Neural cell (in vitro differentiated cells): ENCODE data around the gene STRA6. TPM values are rescaled to one million over a fixed set of nuclear protein-coding genes. Genes with fewer than 3 reads are reported as not detected.

Source experiments
- H2AFZ ChIP-seq: fragments of 200-600, 300-800 bp; sonication (generic), shearing (Covaris generic); 2 replicates; pipeline ENCODE4 v1.6.0; 2014; ENCODE audit warnings: low read depth, mild to moderate bottlenecking, antibody characterized with exemption, low read length, moderate library complexity
- H3F3A ChIP-seq: fragments of 200-600 bp; shearing (Covaris generic); 2 replicates; pipeline ENCODE4 v1.6.1; 2016; ENCODE audit warnings: mild to moderate bottlenecking, moderate library complexity, mixed read lengths, antibody characterized with exemption, low read length; ENCODE audit not compliant: insufficient read depth, poor library complexity, severe bottlenecking
- H3K27ac ChIP-seq: fragments of 200-600, 300-800 bp; sonication (generic), shearing (Covaris generic); 2 replicates; pipeline ENCODE4 v1.5.1; 2014; ENCODE audit warnings: mild to moderate bottlenecking, low read length, moderate library complexity
- H3K27me3 ChIP-seq: fragments of 300-800, 200-600 bp; sonication (generic), shearing (Covaris generic); 2 replicates; pipeline ENCODE4 v1.6.0; 2014; ENCODE audit warnings: mild to moderate bottlenecking, low read depth, low read length, moderate library complexity; ENCODE audit not compliant: insufficient read depth
- H3K36me3 ChIP-seq: fragments of 300-800, 200-600 bp; sonication (generic), shearing (Covaris generic); 2 replicates; pipeline ENCODE4 v1.5.1; 2014; ENCODE audit warnings: mild to moderate bottlenecking, antibody characterized with exemption, low read length, moderate library complexity; ENCODE audit not compliant: insufficient read depth
- H3K4me2 ChIP-seq: fragments of 300-800, 200-600 bp; sonication (generic), shearing (Covaris generic); 2 replicates; pipeline ENCODE4 v1.6.0; 2014; ENCODE audit warnings: mild to moderate bottlenecking, low read length
- H3K4me3 ChIP-seq: fragments of 300-800, 200-600 bp; sonication (generic), shearing (Covaris generic); 2 replicates; pipeline ENCODE4 v1.5.1; 2014; ENCODE audit warnings: mild to moderate bottlenecking, low read length, moderate library complexity
- H3K79me2 ChIP-seq: fragments of 200-600 bp; shearing (Covaris generic); replicated peaks from 2 replicates; pipeline ENCODE4 v1.6.0; 2014; ENCODE audit warnings: mild to moderate bottlenecking, low read length, moderate library complexity; ENCODE audit not compliant: insufficient read depth
- H3K9ac ChIP-seq: fragments of 300-800, 200-600 bp; sonication (generic), shearing (Covaris generic); 2 replicates; pipeline ENCODE4 v1.6.1; 2016; ENCODE audit warnings: mild to moderate bottlenecking, low read length, mixed read lengths
- H3K9me2 ChIP-seq: fragments of 200-600 bp; shearing (Covaris generic); 2 replicates; pipeline ENCODE4 v1.6.1; 2016; ENCODE audit warnings: mild to moderate bottlenecking, low read length, mixed read lengths; ENCODE audit not compliant: insufficient read depth
- H3K9me3 ChIP-seq: fragments of 200-600, 300-800 bp; sonication (generic), shearing (Covaris generic); 2 replicates; pipeline ENCODE4 v1.6.1; 2016; ENCODE audit warnings: mild to moderate bottlenecking, mixed run types, low read length, moderate library complexity, mixed read lengths
- H4K20me1 ChIP-seq: fragments of 200-600 bp; shearing (Covaris generic); 2 replicates; pipeline ENCODE4 v1.6.1; 2016; ENCODE audit warnings: mild to moderate bottlenecking, mixed run types; ENCODE audit not compliant: insufficient read depth
- CTCF ChIP-seq: fragments of 450-650 bp; IDR thresholded peaks from 2 replicates; pipeline ENCODE4 v1.5.1; 2014; ENCODE audit warnings: antibody characterized with exemption, mild to moderate bottlenecking, moderate library complexity; ENCODE audit not compliant: poor library complexity, severe bottlenecking
- EP300 ChIP-seq: fragments of 450-650 bp; conservative IDR thresholded peaks from 2 replicates; pipeline ENCODE4 v1.6.1; 2014; ENCODE audit warnings: antibody characterized with exemption, mild to moderate bottlenecking, moderate library complexity; ENCODE audit not compliant: poor library complexity, severe bottlenecking
- EZH2 ChIP-seq: fragments of 200-600, 300-800 bp; shearing (Covaris generic), sonication (generic); IDR thresholded peaks from 2 replicates; pipeline ENCODE4 v1.6.1; 2014; ENCODE audit warnings: antibody characterized with exemption, low read length, borderline replicate concordance, mild to moderate bottlenecking; ENCODE audit not compliant: insufficient read depth, poor library complexity, severe bottlenecking
- MXI1 ChIP-seq: fragments of 450-650 bp; conservative IDR thresholded peaks from 2 replicates; pipeline ENCODE4 v1.6.1; 2014; ENCODE audit warnings: antibody characterized with exemption, mild to moderate bottlenecking; ENCODE audit not compliant: poor library complexity, severe bottlenecking
- POLR2AphosphoS5 ChIP-seq: IDR thresholded peaks from 2 replicates; pipeline ENCODE4 v1.6.1; 2012
- RAD21 ChIP-seq: fragments of 450-650 bp; conservative IDR thresholded peaks from 2 replicates; pipeline ENCODE4 v1.6.1; 2014; ENCODE audit warnings: antibody characterized with exemption, mild to moderate bottlenecking, moderate library complexity
- SMC3 ChIP-seq: fragments of 450-650 bp; conservative IDR thresholded peaks from 2 replicates; pipeline ENCODE4 v1.6.1; 2014; ENCODE audit warnings: antibody characterized with exemption, mild to moderate bottlenecking, moderate library complexity; ENCODE audit not compliant: poor library complexity
- TAF1 ChIP-seq: IDR thresholded peaks from 2 replicates; pipeline ENCODE4 v1.6.1; 2012; ENCODE audit warnings: low read depth
- polyA plus RNA-seq: library from polyadenylated mRNA; depleted of rRNA; stranded (reverse); fragments of >200 nt; gene quantifications from 2 replicates; pipeline ENCODE4 v1.2.3, GENCODE V29; 2014
- TF ChIP-seq, protein P1 (sequence below): IDR thresholded peaks from 2 replicates; pipeline ENCODE4 v1.6.1; 2012; ENCODE audit warnings: borderline replicate concordance

STRA6 gene
- polyA plus RNA-seq, 1 donor from 2014 or later, result 4.4 TPM

GRCh38 chr15:74197176-74197965 lies 5.2 kb downstream of the STRA6 start:
- H3K4me2 ChIP-seq, result no peak overlapping the region

GRCh38 chr15:74196175-74196574 lies 6.4 kb downstream of the STRA6 start:
- H4K20me1 ChIP-seq, result no peaks in the 10 kb centered on the region
- H3K9me3 ChIP-seq, result no peaks in the 10 kb centered on the region
- no peaks in the 10 kb centered on the region for H3F3A ChIP-seq
- no peaks in the 10 kb centered on the region for H3K27me3 ChIP-seq
- H3K27ac ChIP-seq, result no peak overlapping the region
- H3K79me2 ChIP-seq, result no peaks in the 10 kb centered on the region
- no peaks in the 10 kb centered on the region for H3K9me2 ChIP-seq
- no peak overlapping the region for H2AFZ ChIP-seq
- no peak overlapping the region for H3K4me3 ChIP-seq
- H3K4me2 ChIP-seq, result no peak overlapping the region
- no peak overlapping the region for H3K9ac ChIP-seq
- no peaks in the 10 kb centered on the region for H3K36me3 ChIP-seq
- TF ChIP-seq MXI1 (no peak), RAD21 (no peak), TAF1 (no peak), EZH2 (no peak), SMC3 (no peak), CTCF (no peak), EP300 (no peak)
- TF ChIP-seq, protein P1, sequence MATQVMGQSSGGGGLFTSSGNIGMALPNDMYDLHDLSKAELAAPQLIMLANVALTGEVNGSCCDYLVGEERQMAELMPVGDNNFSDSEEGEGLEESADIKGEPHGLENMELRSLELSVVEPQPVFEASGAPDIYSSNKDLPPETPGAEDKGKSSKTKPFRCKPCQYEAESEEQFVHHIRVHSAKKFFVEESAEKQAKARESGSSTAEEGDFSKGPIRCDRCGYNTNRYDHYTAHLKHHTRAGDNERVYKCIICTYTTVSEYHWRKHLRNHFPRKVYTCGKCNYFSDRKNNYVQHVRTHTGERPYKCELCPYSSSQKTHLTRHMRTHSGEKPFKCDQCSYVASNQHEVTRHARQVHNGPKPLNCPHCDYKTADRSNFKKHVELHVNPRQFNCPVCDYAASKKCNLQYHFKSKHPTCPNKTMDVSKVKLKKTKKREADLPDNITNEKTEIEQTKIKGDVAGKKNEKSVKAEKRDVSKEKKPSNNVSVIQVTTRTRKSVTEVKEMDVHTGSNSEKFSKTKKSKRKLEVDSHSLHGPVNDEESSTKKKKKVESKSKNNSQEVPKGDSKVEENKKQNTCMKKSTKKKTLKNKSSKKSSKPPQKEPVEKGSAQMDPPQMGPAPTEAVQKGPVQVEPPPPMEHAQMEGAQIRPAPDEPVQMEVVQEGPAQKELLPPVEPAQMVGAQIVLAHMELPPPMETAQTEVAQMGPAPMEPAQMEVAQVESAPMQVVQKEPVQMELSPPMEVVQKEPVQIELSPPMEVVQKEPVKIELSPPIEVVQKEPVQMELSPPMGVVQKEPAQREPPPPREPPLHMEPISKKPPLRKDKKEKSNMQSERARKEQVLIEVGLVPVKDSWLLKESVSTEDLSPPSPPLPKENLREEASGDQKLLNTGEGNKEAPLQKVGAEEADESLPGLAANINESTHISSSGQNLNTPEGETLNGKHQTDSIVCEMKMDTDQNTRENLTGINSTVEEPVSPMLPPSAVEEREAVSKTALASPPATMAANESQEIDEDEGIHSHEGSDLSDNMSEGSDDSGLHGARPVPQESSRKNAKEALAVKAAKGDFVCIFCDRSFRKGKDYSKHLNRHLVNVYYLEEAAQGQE, result no peak

More at GRCh38 chr15:74197176-74197965, 5.2 kb downstream of the STRA6 start:
- H3K27me3 ChIP-seq, result no peaks in the 10 kb centered on the region
- no peaks in the 10 kb centered on the region for H3K9me2 ChIP-seq
- H4K20me1 ChIP-seq, result no peaks in the 10 kb centered on the region
- no peak overlapping the region for H3K9ac ChIP-seq
- no peaks in the 10 kb centered on the region for H3K9me3 ChIP-seq
- H3K27ac ChIP-seq, result no peak overlapping the region
- TF ChIP-seq POLR2AphosphoS5 (no peak), TAF1 (no peak), EZH2 (no peak), SMC3 (no peak), RAD21 (no peak)
- TF ChIP-seq, protein P1, result no peak
- no peak overlapping the region for H2AFZ ChIP-seq
- no peaks in the 10 kb centered on the region for H3K36me3 ChIP-seq
- no peaks in the 10 kb centered on the region for H3K79me2 ChIP-seq
- no peaks in the 10 kb centered on the region for H3F3A ChIP-seq
- H3K4me3 ChIP-seq, result no peak overlapping the region
